A549 (cell line): ENCODE results near the gene CDCA3. TPM values are rescaled to one million over a fixed set of nuclear protein-coding genes. Genes with fewer than 3 reads are reported as not detected.

Experiments used
- ATAC-seq, 2 experiments: fragments of 200-7000 bp in 1 of 2; fragments of >200 bp in 1 of 2; cut with Nextera tagmentation in 1 of 2; cut with Tn5 transposase in 1 of 2; 3 replicates each; pipeline versions ENCODE4 v1.8.0 to v1.9.1; 2018 to 2020; ENCODE audit warnings: mild to moderate bottlenecking in 1 of 2, moderate library complexity in 1 of 2
- CTCF ChIA-PET: fragments of 300-600 bp; sonication (Branson Sonifier 250); formaldehyde crosslinking; extraction: SDS; loops from one replicate; lab custom pipeline; 2021; ENCODE audit warnings: antibody characterized with exemption, inconsistent platforms; lab: Yijun Ruan, JAX
- POLR2A ChIA-PET: fragments of 350-600 bp; formaldehyde crosslinking; extraction: SDS; loops from one replicate; lab custom pipeline; 2021; ENCODE audit warnings: antibody characterized with exemption, inconsistent platforms; lab: Yijun Ruan, JAX
- DNase-seq, 2 experiments: peaks; one replicate each; pipeline versions ENCODE4 v3.0.0 to v3.0.0-alpha.2; 2011 to 2016; ENCODE audit warnings: low read depth in 1 of 2, low spot score in 1 of 2
- FAIRE-seq: peaks from 2 replicates; lab custom pipeline; 2011; peaks lifted over from hg19 to GRCh38; lab: Jason Lieb, UNC
- H3K27ac ChIP-seq, 2 experiments: fragments of >200 bp; sonication (Bioruptor Twin); formaldehyde crosslinking; 3 replicates each; pipeline ENCODE4 v1.5.1; 2016 to 2017
- H3K4me1 ChIP-seq: fragments of >200 bp; sonication (Bioruptor Twin); formaldehyde crosslinking; 3 replicates; pipeline ENCODE4 v1.6.1; 2016
- H3K4me2 ChIP-seq: fragments of >200 bp; sonication (Bioruptor Twin); formaldehyde crosslinking; 3 replicates; pipeline ENCODE4 v1.6.1; 2016
- H3K4me3 ChIP-seq: fragments of >200 bp; sonication (Bioruptor Twin); formaldehyde crosslinking; 3 replicates; pipeline ENCODE4 v1.5.1; 2016
- H3K9me3 ChIP-seq: fragments of >200 bp; sonication (Bioruptor Twin); formaldehyde crosslinking; 3 replicates; pipeline ENCODE4 v1.6.1; 2016
- CBX2 ChIP-seq: fragments of 200-600 bp; sonication (generic); IDR thresholded peaks from 2 replicates; pipeline ENCODE4 v1.6.1; 2016; ENCODE audit warnings: low read depth, mild to moderate bottlenecking, borderline replicate concordance
- CBX8 ChIP-seq: fragments of 200-600 bp; sonication (generic); IDR thresholded peaks from 2 replicates; pipeline ENCODE4 v1.6.1; 2016
- CEBPB ChIP-seq, 2 experiments: fragments of >200 bp in 1 of 2; sonication (Bioruptor Twin) in 1 of 2; formaldehyde crosslinking in 1 of 2; IDR thresholded peaks; 2 replicates each; pipeline ENCODE4 v1.6.1; 2012 to 2016
- CHD2 ChIP-seq: fragments of 150-350 bp; IDR thresholded peaks from 2 replicates; pipeline ENCODE4 v1.6.1; 2014; ENCODE audit warnings: low read length; ENCODE audit not compliant: partially characterized antibody
- EHMT2 ChIP-seq: fragments of 200-600 bp; sonication (generic); IDR thresholded peaks from 2 replicates; pipeline ENCODE4 v1.6.1; 2016; ENCODE audit warnings: antibody characterized with exemption, low read depth, mild to moderate bottlenecking, moderate library complexity
- EP300 ChIP-seq, 2 experiments: fragments of >200 bp; sonication (Bioruptor Twin); formaldehyde crosslinking; IDR thresholded peaks; 2 replicates in 1 of 2; 3 replicates in 1 of 2; pipeline ENCODE4 v1.6.1; 2016 to 2017
- FOXS1 ChIP-seq: fragments of 250-450 bp; sonication (Bioruptor Pico); IDR thresholded peaks from 2 replicates; pipeline ENCODE4 v1.5.0; 2020; ENCODE audit warnings: mild to moderate bottlenecking, moderate library complexity
- HEYL ChIP-seq: fragments of 250-450 bp; sonication (Bioruptor Pico); IDR thresholded peaks from 2 replicates; pipeline ENCODE4 v1.8.0; 2021; ENCODE audit warnings: mild to moderate bottlenecking, moderate library complexity
- HOXA7 ChIP-seq: fragments of 250-450 bp; sonication (Bioruptor Pico); IDR thresholded peaks from 2 replicates; pipeline ENCODE4 v1.5.0; 2020; ENCODE audit warnings: mild to moderate bottlenecking, moderate library complexity
- HOXB5 ChIP-seq: fragments of 250-450 bp; sonication (Bioruptor Pico); IDR thresholded peaks from 2 replicates; pipeline ENCODE4 v1.5.0; 2020; ENCODE audit warnings: mild to moderate bottlenecking, moderate library complexity
- MAZ ChIP-seq: fragments of 150-350 bp; IDR thresholded peaks from 2 replicates; pipeline ENCODE4 v1.6.1; 2014; ENCODE audit warnings: antibody characterized with exemption, low read depth, low read length, borderline replicate concordance
- MYC ChIP-seq: IDR thresholded peaks from 2 replicates; pipeline ENCODE4 v1.6.1; 2012; ENCODE audit warnings: mild to moderate bottlenecking, inconsistent platforms, low read length, improper control_type of control experiment, borderline replicate concordance
- POLR2AphosphoS2 ChIP-seq: conservative IDR thresholded peaks from 2 replicates; pipeline ENCODE4 v1.6.1; 2012; ENCODE audit warnings: low read length, improper control_type of control experiment, inconsistent platforms
- RARB ChIP-seq: fragments of 250-450 bp; sonication (Bioruptor Pico); IDR thresholded peaks from 2 replicates; pipeline ENCODE4 v1.8.0; 2021; ENCODE audit warnings: mild to moderate bottlenecking, moderate library complexity
- ZFP36 ChIP-seq: fragments of 450-650 bp; IDR thresholded peaks from 2 replicates; pipeline ENCODE4 v1.6.1; 2014; ENCODE audit warnings: borderline replicate concordance; ENCODE audit not compliant: partially characterized antibody
- ZNF302 ChIP-seq: fragments of 250-450 bp; sonication (Bioruptor Pico); IDR thresholded peaks from 2 replicates; pipeline ENCODE4 v1.9.0; 2021; ENCODE audit warnings: inconsistent platforms, mild to moderate bottlenecking, moderate library complexity
- WGBS: methylation state at CpG from one replicate; pipeline ENCODE4 v1.1.6; 2017; ENCODE audit errors: missing lambda C conversion rate; 5-methylcytosine and 5-hydroxymethylcytosine counted together
- polyA plus RNA-seq, 4 experiments: library from polyadenylated mRNA; depleted of rRNA in 3 of 4; stranded (reverse); fragments of >200 nt; fragmentation: RNase III in 1 of 4; extraction: RNeasy Plus Mini Kit Qiagen cat#74134 plus additional on column Dnase treatment in 1 of 4; gene quantifications; 2 replicates in 3 of 4; 3 replicates in 1 of 4; pipeline ENCODE4 v1.2.3, GENCODE V29; 2011 to 2017
- TF ChIP-seq, protein P1 (sequence below): fragments of 150-350 bp; IDR thresholded peaks from 2 replicates; pipeline ENCODE4 v1.6.1; 2014; ENCODE audit warnings: low read depth, mild to moderate bottlenecking, low read length
- TF ChIP-seq, protein P2 (sequence below): IDR thresholded peaks from 2 replicates; pipeline ENCODE4 v1.6.1; 2012; ENCODE audit warnings: low read depth, borderline replicate concordance
- TF ChIP-seq, protein P3 (sequence below): fragments of >200 bp; sonication (Bioruptor Twin); formaldehyde crosslinking; IDR thresholded peaks from 2 replicates; pipeline ENCODE4 v1.6.1; 2016
- TF ChIP-seq, protein P4 (sequence below): fragments of 200-600 bp; sonication (generic); IDR thresholded peaks from 2 replicates; pipeline ENCODE4 v1.6.1; 2016; ENCODE audit warnings: antibody characterized with exemption, mild to moderate bottlenecking, moderate library complexity
- TF ChIP-seq, protein P5 (sequence below): IDR thresholded peaks from 2 replicates; pipeline ENCODE4 v1.6.1; 2012

Gene CDCA3
- polyA plus RNA-seq, 2 of the 4 experiments (the other 2 are of a cell fraction), result 57.5 to 80.2 TPM

DNA sequence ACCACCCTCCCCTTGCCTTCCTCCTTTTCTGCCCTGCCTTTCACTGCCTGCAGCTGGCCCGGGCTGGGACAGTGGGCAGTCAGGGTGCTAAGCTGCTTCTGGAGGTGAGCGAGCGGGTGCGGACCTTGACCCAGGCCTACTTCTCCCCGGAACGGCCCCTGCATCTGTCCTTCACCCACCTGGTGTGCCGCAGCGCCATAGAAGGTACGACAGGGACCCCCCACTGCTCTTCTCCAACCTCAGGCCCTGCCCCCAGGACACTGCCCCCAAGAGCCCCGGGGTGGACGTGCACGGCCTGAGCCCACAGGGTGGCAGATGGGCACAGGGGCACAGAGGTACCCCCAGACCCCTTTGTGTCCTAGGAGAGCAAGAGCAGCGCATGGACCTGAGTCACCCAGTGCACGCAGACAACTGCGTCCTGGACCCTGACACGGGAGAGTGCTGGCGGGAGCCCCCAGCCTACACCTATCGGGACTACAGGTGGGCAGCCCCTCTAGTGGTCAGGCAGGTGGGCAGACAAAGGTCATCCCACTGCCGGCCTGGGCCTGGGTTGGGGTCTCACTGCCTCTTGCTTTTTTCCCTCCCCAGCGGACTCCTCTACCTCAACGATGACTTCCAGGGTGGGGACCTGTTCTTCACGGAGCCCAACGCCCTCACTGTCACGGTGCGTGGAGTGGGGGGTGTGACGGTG is 13.6 kb downstream of the CDCA3 start:
- TF ChIP-seq FOXS1 (no peak), MYC (no peak), HOXA7 (CRISPR knock-in tag) (no peak), MAZ (no peak), RARB (CRISPR knock-in tag) (no peak), POLR2AphosphoS2 (no peak), HOXB5 (CRISPR knock-in tag) (no peak), CBX8 (no peak), EP300 (IDR thresholded peaks at IDR 0.05) (no peak), EHMT2 (no peak), HEYL (CRISPR knock-in tag) (no peak), ZFP36 (no peak)
- TF ChIP-seq, protein P1, sequence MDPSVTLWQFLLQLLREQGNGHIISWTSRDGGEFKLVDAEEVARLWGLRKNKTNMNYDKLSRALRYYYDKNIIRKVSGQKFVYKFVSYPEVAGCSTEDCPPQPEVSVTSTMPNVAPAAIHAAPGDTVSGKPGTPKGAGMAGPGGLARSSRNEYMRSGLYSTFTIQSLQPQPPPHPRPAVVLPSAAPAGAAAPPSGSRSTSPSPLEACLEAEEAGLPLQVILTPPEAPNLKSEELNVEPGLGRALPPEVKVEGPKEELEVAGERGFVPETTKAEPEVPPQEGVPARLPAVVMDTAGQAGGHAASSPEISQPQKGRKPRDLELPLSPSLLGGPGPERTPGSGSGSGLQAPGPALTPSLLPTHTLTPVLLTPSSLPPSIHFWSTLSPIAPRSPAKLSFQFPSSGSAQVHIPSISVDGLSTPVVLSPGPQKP, result no peak
- TF ChIP-seq, protein P2, sequence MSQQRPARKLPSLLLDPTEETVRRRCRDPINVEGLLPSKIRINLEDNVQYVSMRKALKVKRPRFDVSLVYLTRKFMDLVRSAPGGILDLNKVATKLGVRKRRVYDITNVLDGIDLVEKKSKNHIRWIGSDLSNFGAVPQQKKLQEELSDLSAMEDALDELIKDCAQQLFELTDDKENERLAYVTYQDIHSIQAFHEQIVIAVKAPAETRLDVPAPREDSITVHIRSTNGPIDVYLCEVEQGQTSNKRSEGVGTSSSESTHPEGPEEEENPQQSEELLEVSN, result no peak
- TF ChIP-seq, protein P3, sequence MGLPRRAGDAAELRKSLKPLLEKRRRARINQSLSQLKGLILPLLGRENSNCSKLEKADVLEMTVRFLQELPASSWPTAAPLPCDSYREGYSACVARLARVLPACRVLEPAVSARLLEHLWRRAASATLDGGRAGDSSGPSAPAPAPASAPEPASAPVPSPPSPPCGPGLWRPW, result no peak
- TF ChIP-seq, protein P4, sequence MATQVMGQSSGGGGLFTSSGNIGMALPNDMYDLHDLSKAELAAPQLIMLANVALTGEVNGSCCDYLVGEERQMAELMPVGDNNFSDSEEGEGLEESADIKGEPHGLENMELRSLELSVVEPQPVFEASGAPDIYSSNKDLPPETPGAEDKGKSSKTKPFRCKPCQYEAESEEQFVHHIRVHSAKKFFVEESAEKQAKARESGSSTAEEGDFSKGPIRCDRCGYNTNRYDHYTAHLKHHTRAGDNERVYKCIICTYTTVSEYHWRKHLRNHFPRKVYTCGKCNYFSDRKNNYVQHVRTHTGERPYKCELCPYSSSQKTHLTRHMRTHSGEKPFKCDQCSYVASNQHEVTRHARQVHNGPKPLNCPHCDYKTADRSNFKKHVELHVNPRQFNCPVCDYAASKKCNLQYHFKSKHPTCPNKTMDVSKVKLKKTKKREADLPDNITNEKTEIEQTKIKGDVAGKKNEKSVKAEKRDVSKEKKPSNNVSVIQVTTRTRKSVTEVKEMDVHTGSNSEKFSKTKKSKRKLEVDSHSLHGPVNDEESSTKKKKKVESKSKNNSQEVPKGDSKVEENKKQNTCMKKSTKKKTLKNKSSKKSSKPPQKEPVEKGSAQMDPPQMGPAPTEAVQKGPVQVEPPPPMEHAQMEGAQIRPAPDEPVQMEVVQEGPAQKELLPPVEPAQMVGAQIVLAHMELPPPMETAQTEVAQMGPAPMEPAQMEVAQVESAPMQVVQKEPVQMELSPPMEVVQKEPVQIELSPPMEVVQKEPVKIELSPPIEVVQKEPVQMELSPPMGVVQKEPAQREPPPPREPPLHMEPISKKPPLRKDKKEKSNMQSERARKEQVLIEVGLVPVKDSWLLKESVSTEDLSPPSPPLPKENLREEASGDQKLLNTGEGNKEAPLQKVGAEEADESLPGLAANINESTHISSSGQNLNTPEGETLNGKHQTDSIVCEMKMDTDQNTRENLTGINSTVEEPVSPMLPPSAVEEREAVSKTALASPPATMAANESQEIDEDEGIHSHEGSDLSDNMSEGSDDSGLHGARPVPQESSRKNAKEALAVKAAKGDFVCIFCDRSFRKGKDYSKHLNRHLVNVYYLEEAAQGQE, result no peak
- no peak for FAIRE-seq
- H3K4me3 ChIP-seq, result no peak overlapping the region
- H3K4me2 ChIP-seq, result no peak overlapping the region
- no peak overlapping the region for H3K27ac ChIP-seq
- ChIA-PET CTCF (interaction anchor here (0.9 to 29.8 kb wide), 10 partner anchors 12 to 267 kb away, joined by 3 to 306 read pairs (median 11); partner anchors contain the start of genes CDCA3, GPR162, MLF2 and USP5), POLR2A (interaction anchor here (2.2 kb wide), 1 partner anchor 14 kb away, joined by 10 read pairs; the partner anchor contains the start of genes CDCA3 and USP5)
- 91% methylated on average over 24 of the region's 26 CpGs for WGBS
- H3K4me1 ChIP-seq, result no peaks in the 10 kb centered on the region
- no peak for DNase-seq
- H3K9me3 ChIP-seq, result no peaks in the 10 kb centered on the region
- ATAC-seq, result no peak

DNA sequence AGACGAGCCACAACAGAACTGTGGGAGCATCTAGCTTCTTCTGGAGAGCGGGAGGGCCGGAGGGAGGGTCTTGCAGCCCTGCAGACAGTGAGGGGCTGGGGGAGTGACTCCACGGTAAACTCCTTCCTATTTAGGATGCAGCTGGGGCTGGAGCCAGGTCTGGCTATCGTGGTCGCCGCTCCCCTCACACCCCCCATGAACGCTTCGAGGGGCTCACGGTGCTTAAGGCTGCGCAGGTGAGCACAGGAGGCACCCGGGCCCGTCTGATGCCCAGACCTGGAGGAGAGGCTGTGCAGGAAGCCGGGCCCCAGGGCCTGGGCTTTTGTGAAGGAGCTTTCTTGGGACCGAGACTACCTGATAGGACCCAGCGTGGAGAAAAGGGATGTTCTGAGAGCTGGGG is 14.2 kb downstream of the CDCA3 start:
- DNase-seq (no peak), ATAC-seq (no peak), FAIRE-seq (no peak)
- ChIA-PET CTCF (interaction anchor here (0.9 to 29.8 kb wide), 13 partner anchors 14 to 266 kb away, joined by 3 to 306 read pairs (median 4); partner anchors contain the start of genes CDCA3, GPR162, MLF2 and USP5), POLR2A (interaction anchor here (2.2 kb wide), 1 partner anchor 15 kb away, joined by 10 read pairs; the partner anchor contains the start of genes CDCA3 and USP5)
- H3K4me1 ChIP-seq, result no peaks in the 10 kb centered on the region
- no peak overlapping the region for H3K27ac ChIP-seq
- no peak overlapping the region for H3K4me2 ChIP-seq
- TF ChIP-seq ZNF302 (CRISPR knock-in tag) (no peak), CHD2 (no peak), EHMT2 (no peak), CEBPB (IDR thresholded peaks at IDR 0.05) (no peak), HOXA7 (CRISPR knock-in tag) (no peak), MYC (no peak), CBX2 (no peak)
- TF ChIP-seq, protein P5, sequence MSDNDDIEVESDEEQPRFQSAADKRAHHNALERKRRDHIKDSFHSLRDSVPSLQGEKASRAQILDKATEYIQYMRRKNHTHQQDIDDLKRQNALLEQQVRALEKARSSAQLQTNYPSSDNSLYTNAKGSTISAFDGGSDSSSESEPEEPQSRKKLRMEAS, result no peak
- no peak overlapping the region for H3K4me3 ChIP-seq
- 78% methylated on average over 15 of the region's 16 CpGs for WGBS
- H3K9me3 ChIP-seq, result no peaks in the 10 kb centered on the region
